HUDEP-2 (cell line): ENCODE data around the gene KCNIP4.

Source experiments
- DNase-seq, 76 experiments: peaks; one replicate each; lab custom pipeline; 2025; ENCODE audit not compliant: unreplicated experiment in 76 of 76; lab: John Stamatoyannopoulos, UW

The KCNIP4 gene

DNA sequence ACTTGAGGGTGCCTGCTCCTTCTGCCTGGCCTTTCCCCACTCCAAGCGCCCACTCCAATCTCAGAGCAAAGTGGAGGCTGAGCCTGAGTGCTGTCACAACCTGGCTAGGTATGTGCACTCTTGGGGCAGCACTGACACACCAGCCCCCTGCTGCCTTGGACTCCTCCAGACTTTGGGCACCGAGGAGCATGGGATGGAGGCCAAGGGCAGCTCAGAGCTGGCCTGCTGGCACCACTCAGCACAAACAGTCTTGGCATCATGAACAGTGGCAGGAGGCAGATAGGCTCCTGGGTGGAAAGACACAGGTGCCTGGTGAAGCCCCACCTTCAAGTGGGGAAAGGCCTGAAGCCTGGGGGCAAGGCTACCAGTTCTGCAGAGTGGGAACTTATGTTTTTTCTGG is 91.8 kb downstream of the KCNIP4 start:
- no peak for DNase-seq

GRCh38 chr4:21856301-21856700 is 92.3 kb downstream of the KCNIP4 start:
- no peak for DNase-seq

GRCh38 chr4:21849077-21849476 is 99.5 kb downstream of the KCNIP4 start:
- DNase-seq: no peak

- DNase-seq: no peak
These were observed 100.6 kb downstream of the KCNIP4 start for GRCh38 chr4:21848021-21848420.

- no peak for DNase-seq
These were observed 102.9 kb downstream of the KCNIP4 start for GRCh38 chr4:21845663-21846062.

DNA sequence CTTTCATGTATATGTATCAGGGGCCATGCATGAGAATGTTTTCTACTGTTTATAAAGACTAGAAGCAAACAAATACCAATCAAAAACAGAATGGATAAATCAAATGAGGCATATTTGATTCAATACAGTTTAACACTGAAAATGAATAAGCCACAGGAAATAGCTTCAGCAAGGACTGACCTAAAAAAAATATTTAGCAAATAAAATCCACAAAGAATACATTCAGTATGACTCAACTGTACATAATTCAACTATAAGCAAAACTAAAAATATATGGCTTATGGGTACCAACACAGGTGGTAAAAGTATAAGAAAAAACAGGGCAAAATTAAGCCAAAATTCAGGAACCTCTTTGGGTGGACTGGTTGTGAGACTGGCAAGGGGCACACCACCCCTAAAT is 112.9 kb downstream of the KCNIP4 start:
- no peak for DNase-seq

DNA sequence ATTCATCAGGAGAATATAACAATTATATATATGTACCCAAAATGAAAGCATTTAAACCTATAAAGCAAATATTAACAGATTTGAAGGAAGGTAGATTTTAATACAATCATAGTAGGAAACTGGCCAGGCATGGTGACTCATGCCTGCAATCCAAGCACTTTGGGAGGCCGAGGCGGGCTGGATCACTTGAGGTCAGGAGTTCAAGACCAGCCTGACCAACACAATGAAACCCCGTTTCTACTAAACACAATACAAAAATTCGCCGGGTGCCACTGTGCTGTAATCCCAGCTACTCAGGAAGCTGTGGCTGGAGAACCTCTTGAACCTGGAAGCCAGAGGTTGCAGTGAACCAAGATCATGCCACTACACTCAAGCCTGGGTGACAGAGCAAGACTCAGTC is 118.3 kb downstream of the KCNIP4 start:
- DNase-seq: no peak

DNA sequence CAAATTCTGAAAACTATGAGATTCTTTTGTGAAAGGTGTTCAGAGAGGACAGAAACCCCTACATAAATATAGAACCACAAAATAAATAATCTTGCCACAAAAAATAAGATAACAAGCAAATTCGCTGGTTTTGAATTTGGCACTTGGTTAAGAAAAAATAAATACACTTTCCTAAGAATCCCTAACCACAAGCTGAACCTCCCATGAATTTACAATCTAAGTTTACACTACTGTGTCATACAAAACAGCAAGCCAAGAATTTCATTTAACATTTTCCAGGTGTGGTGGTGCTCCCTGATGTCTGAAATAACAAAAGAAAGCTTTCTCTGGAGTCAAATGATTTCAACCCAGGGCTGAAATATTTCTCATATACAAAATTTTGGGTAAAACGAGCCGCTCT is 121.0 kb downstream of the KCNIP4 start:
- DNase-seq: no peak

DNA sequence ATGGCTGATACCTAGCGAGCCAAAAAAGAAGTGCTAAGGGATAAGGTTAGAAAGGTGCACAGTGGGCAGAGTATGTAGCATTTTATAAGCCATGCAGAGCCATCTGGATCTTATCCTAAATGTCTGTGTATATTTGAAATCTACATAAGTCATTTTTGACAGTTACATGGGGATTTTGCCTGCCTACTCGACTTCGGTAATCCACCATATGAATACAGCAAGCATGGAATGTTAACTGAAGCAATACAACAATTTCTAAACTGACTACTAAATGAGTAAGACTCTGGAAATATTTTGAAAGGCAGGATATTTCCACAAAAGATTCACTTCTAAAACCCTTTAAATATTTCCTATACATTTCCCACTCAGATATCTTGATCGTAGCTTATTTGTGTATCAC is 122.5 kb downstream of the KCNIP4 start:
- no peak for DNase-seq

GRCh38 chr4:21819086-21819485 is 129.5 kb downstream of the KCNIP4 start:
- peak in 2 of 76 experiments; percentile 1 to 9 for DNase-seq

DNA sequence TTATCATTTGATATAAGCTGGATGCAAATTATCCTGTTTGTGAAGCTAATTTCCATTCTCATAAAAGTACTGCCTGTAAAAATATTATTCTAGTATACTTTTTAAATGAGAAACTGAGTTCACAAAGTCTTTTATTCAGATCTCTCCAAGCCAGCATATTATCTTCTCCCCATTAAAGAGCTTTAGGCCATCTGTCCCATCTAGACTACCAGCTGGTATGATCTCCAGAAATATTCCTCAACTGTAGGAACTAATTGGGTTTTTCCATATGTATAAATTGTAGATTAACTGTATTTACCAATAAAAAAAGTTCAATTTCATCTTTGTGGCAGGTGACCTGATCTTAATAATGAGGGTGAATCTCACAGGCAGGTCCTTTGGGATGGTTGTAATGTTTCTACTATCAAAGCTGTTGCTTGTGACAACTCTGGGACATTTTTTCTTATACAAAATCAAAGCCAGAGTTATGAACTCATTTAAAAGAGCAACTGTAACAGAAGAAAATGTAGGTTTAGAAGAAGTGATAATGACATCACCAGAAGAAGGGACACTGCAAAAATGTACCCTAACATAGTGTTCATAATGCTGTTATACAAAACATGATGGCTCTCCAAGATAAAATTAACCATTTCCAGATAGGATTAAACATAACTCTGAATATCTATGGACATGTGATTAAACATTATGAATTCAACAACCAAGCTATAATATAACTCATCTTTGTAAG is 132.8 kb downstream of the KCNIP4 start:
- no peak for DNase-seq

- DNase-seq: no peak
These were observed 137.0 kb downstream of the KCNIP4 start for GRCh38 chr4:21811565-21811964.

DNA sequence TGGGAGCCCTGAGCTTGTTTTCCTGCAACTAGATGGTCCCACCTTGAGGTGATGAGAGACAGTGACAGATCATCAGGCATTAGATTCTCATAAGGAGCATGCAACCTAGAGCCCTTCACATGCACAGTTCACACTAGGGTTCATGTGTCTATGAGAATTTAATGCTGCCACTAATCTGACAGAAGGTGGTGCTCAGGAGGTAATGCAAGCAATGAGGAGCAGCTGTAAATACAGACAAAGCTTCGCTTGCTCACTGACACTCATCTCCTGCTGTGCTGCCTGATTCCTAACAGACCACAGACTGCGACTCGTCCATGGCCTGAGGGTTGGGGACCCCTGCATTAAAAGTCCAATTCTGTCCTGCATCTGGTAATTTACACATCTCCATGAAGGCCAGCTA is 141.6 kb downstream of the KCNIP4 start:
- peak in 1 of 76 experiments; percentile 1 for DNase-seq

GRCh38 chr4:21802406-21802805 is 146.2 kb downstream of the KCNIP4 start:
- DNase-seq: no peak

GRCh38 chr4:21801661-21802385 is 146.7 kb downstream of the KCNIP4 start:
- DNase-seq: no peak

GRCh38 chr4:21795091-21795490 is 153.5 kb downstream of the KCNIP4 start:
- no peak for DNase-seq

DNA sequence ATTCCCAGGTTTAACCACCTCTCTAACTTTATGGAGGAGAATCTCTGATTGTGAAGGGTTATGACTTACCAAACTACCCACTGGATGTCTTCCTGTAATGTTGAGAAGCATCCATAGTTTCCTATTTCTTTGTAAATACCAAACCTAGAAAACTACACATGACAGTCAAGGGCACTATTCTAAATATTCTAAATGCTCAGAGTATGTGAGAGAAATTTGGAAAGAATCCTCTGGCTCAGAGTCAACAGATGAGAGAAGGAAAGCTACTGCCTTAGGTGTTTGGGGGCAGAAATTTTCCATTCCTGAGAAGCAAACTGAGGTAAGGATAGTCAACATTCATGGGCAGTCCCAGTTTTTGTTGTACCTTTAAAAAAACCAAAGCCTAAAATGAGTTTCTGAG is 155.8 kb downstream of the KCNIP4 start:
- DNase-seq: no peak

DNA sequence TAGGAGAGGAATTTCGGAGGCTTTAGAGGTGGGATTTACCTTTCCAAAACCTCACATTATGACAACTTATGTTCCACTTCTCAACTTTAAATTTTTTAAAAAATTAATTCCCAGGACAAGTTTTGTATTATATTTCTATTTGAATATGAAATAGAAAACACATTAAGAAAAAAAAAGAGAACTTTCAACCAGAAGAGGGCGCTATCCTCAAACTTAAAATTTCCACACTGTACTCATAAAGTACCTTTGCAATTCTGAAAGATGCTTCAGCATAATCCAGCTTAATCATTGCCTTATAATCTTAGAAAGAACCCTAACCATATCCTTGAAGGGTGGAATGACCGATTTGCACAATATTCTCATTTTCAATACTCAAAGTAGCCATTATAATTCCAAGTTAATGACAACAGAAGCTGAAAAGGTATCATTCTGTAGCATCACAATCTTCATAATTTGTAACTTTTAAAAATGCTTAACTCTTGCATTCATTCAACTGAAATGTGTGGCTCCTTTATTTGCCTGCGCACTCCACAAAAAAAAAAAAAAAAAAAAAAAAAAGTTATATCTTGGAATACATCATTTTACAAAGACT is 158.0 kb downstream of the KCNIP4 start:
- DNase-seq: peak in 15 of 76 experiments; percentile 0 to 30 (median 5)

- no peak for DNase-seq
These were observed 168.4 kb downstream of the KCNIP4 start for GRCh38 chr4:21780148-21780547.

- no peak for DNase-seq
These were observed 169.9 kb downstream of the KCNIP4 start for GRCh38 chr4:21778702-21779101.

DNA sequence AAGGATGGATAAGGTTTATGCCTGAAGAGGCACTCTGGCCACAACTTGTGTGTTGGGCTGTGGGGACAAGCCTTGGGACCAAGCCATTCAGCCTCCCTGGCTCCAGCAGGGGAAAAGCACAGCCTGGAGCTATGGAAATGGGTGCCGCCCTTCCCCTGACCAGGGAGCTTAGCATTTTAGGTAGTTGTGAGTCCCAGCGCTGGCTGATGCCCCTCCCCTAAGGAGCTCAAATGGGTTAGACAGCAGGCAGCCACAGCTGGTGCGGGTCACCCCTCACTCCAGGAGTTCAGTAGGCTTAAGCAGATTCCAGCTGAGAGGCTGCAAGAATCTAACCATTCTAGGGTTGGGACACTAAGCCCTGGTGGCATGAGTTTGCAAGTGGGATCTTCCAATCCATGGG is 172.9 kb downstream of the KCNIP4 start:
- DNase-seq: no peak
